Measurements from ENCODE around the gene CCDC154.

CCDC154 gene

DNA sequence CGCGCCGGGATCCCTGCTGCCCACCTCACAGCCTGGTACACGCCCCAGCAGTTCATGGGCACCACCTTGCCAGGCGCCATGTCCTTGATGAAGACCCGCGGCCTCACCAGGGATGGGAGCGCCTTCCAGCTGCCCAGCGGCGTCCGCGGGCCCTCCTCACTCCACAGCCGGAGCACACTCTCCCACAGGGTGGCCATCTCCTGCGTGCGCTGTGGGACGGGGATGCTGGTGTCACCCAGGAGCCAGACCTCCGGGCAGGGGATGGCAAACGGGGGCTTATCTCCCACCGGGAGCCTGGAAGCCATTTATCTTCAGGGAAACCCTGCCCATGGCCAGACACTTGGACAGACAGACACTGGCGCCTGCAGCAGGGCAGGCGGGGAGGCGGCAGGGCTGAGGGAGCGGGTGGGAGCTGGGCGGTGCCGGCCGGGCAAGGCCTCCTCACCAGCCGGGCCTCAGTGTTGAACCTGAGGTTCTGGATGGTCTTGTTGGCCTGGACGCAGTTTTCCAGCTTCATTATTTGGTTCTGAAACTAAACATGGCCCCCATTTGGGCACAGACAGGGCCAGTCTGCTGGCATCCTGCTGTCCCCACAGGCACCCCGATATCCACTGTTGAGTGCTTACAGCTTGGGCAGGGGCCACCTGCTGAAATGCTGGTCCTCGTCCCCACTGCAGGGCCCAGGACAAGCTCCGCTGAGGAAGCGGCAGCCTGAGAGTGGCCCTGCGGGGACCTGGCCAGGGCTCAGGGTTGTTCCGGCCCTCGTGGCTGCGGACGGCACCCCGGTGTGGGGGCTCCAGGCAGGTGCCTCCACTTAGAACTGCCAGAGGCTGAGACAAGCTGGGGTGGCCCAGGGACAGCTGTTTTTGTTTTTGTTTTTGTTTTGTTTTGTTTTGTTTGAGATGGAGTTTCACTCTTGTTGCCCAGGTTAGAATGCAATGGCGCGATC is 9.4 kb downstream of the CCDC154 start:
- DNase-seq = no peak

- no peak for DNase-seq
Measured at GRCh38 chr16:1433756-1434155, 10.6 kb downstream of the CCDC154 start.

GRCh38 chr16:1433263-1433560 is 11.1 kb downstream of the CCDC154 start:
- no peak for DNase-seq

GRCh38 chr16:1432388-1433262 is 11.7 kb downstream of the CCDC154 start:
- no peak for DNase-seq

DNA sequence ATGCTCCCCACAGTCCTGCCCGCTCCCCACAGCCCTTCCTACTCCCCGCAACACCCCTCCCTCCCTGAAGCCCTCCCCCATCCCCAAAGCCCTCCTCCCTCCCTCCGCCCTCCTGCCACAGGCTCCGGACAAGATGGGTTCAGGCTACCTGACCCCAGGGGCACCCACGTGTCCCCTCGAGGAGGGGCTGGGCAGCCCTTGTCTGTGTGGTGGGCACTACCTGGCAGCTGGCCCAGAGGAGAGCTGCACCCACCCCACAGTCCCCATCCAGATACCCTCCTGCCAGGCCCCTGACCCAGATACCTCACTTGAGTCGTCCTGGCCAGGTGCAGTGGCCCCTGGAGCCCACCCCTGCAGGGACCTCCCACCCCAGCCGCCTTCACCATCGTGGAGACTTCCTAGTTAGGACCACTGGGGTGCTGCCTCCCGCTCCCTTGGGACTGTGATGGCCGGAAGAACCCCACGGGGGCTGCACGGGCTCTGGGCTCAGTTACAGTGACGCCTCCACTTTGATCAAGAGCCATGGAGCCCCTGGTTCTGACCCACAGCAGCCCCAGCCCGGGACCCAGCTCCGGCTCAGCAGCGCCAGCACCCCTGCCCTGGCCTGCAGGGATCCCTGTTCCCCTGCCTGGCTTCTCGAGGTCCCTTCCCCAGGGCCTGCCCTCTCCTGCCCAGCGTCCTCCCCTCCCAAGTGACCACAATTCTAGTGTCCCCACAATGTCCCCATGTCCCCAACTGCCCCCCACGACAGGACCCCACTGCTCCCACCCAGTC is 12.7 kb downstream of the CCDC154 start:
- no peak for DNase-seq

- DNase-seq = no peak
Measured at GRCh38 chr16:1430759-1431496, 13.4 kb downstream of the CCDC154 start, which contains the start of gene PERCC1. PERCC1 (plus strand) TSS chr16:1431078; CDS start chr16:1432594, 1,516 bp downstream.

DNA sequence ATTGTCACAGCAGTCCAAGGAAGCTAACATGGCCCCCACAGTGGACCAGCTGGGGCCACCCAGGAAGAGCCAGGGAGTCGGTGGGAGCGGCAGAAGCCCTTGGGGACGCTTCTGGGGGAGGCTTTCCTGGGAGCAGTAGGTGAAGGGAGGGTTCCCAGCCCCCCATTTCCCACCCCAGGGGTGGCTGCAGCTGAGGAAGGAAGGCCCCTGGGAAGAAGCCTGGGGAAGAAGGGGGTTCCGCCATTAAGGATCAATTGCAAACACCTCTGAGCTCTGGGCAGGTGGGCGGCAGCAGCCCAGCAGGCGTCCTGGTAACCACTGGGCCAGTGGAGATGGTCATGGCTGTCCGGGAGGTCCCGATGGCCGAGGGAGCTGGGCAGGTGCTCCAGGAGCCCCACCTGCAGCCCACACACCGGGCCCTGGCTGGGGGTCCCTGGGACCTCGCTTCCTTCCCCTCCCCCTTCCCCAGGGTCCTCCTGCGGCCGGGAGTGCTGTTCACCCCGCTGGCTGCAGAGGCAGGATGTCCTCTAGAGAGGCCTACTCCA is 14.1 kb downstream of the CCDC154 start:
- DNase-seq = no peak

- no peak for DNase-seq
Measured at GRCh38 chr16:1429631-1430030, 14.7 kb downstream of the CCDC154 start.

DNA sequence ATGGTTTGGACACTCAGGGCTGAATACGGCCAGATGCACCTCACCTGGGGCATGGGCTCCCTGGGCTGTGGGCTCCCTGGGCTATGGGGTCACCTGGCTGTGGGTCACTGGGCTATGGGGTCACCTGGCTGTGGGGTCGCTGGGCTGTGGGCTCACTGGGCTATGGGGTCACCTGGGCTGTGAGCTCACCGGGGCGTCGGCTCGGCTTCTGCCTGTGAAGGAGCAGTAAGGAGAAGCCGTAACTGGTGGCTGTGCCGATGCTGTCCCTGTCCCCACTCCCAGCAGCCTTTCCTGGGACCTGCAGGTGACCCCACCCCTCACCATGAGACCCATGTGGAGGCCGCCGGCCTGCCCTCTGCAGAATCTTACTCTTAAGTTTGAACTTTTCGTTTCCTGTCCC is 15.3 kb downstream of the CCDC154 start:
- DNase-seq = no peak

DNA sequence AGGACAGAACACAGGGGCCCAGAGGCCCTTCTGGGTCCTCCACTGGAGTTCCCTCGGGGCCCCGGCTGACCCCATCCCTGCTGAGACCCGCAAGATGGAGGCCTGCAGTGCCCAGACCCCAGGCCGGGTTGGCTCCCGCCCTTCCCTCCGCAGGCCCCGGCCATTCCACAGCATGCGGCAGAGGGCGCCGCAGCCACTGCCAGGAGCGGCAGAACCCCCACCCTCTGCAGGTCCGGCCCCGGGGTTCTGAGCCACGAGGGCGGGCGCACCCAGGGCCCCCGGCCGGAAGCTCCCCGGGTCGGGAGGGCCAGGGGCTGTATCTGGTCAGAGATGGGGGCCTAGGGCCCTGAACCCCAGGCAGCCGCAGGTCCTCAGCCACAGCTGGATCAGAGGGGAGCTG is 15.8 kb downstream of the CCDC154 start:
- peak; percentile 57 for DNase-seq

GRCh38 chr16:1427473-1428461 is 16.6 kb downstream of the CCDC154 start:
- DNase-seq = no peak

GRCh38 chr16:1426734-1427471 is 17.5 kb downstream of the CCDC154 start:
- peak; percentile 20 for DNase-seq

- peak; percentile 19 for DNase-seq
Measured at GRCh38 chr16:1425616-1426370, 18.6 kb downstream of the CCDC154 start.

DNA sequence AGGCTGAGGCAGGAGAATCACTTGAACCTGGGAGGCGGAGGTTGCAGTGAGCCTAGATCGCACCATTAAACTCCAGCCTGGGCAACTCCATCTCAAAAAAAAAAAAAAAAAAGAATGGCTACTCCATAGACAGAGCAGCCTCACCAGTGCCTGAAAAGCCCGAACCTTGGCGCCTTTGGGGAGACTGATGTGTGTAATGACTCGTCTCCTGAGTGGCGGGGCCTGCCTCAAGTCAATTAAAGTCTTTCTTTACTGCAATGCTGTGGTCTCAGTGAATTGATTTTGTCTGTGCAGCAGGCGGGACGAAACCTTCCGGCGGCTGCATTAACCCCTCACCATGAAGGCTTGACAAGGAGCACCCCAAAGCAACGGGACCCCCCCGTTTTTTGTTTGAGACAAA is 20.3 kb downstream of the CCDC154 start:
- DNase-seq = no peak

DNA sequence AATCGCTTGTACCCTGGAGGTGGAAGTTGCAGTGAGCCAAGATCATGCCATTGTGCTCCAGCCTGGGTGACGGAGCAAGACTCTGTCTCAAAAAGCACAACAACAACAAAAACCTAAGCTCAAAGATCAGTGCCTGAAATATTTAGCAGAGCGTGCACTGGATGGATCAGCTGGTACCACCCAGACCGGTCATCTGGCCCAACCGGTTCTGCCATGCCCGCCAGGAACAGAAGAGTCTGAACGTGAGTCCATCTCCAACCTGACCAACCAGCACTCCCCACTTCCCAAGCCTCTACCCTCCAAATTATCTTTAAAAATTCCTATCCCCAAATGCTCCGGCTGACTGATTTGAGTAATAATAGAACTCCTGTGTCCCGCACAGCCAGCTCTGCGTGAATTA is 22.3 kb downstream of the CCDC154 start:
- no peak for DNase-seq

GRCh38 chr16:1420111-1420539 is 24.2 kb downstream of the CCDC154 start:
- DNase-seq = no peak

DNA sequence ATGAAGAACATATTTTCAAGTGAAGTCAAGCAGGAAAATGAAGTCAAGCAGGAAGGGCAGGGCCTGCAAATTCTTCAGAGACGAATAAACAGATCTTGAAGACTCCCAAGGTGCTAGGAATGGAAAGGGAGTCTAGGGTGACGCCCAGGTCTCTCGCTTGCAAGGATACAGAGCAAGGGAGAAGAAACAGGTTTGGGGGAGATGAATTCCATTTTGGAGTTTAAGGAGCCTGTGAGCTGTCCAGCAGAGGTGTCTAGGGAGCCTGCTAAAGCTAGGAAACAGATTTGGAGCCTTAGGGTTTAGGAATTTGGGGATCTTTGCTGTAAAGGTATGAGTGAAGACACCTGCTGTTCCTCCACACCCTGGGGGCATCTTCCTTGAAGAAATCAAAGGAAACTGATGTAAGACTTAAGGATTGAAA is 27.8 kb downstream of the CCDC154 start:
- DNase-seq = no peak

- DNase-seq = peak; percentile 80
Measured at GRCh38 chr16:1414532-1415260, 29.7 kb downstream of the CCDC154 start, which contains the start of gene UNKL. UNKL (minus strand) TSS chr16:1414704; CDS start chr16:1414691, 13 bp downstream.

Data from right hindlimb (tissue), 1 donor.